ENCODE data around the gene JPH3.
A peak's percentile ranks its signal among the peaks of the same experiment; 100 is the strongest.

The JPH3 gene

DNA sequence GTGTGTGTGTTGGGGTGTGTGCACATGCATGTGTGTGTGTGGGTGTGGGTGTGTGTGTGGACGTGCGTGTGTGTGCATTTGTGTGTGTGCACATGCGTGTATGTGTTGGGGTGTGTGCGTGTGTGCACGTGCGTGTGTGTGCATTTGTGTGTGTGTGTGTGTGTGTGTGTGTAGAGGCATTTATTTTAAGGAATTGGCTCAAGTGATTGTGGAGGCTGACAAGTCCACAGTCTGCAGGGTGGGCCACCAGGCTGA, 37.9 kb upstream of the JPH3 start:
- no peak overlapping the region for H3K4me3 ChIP-seq (replicated peaks; ENCODE audit: low read depth, low read length)
- DNase-seq (ENCODE audit: low read depth) = no peak

DNA sequence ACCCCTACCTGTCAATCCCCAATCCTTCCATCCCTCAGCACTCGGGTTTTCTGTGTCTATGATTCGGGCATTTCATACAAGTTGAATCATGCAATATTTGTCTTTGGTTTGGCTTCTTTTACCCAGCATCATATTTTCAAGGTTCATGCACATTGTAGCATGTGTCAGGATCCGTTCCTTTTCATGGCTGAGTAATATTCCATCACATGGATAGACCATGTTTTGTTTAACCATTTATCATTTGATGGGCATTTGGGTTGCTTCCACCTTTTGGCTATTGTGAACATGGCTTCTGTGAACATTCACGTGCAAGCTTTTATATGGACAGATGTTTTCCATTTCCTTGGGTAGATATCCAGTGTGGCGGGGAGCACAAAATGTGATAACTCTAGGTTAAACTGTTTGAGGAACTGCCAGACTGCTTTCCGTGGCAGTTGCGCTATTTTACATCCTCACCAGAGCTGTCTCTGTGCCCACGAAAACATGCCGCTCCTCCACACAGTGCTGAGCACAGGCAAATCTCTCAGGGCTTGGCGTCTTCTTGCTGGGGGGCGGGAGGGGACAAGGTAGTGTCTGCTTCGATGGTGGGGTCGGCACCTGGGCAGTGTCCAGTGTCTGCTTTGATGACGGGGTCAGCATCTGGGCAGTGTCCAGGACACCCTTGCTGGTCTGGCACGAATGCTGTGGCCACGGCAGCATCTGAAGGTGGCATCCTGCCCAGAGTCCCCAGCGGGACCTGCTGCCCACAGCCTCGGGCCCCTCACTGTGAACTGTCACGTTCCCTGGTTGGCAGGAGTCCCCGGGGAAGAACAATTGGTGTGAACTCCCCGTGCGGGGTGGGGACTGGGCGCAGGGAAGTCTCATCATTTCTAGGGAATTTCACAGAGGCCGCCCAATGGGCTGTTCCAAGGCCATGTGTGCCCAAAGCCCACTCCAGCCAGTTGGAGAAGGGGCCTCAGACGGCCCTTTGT, 32.4 kb upstream of the JPH3 start:
- TF ChIP-seq, protein P1, sequence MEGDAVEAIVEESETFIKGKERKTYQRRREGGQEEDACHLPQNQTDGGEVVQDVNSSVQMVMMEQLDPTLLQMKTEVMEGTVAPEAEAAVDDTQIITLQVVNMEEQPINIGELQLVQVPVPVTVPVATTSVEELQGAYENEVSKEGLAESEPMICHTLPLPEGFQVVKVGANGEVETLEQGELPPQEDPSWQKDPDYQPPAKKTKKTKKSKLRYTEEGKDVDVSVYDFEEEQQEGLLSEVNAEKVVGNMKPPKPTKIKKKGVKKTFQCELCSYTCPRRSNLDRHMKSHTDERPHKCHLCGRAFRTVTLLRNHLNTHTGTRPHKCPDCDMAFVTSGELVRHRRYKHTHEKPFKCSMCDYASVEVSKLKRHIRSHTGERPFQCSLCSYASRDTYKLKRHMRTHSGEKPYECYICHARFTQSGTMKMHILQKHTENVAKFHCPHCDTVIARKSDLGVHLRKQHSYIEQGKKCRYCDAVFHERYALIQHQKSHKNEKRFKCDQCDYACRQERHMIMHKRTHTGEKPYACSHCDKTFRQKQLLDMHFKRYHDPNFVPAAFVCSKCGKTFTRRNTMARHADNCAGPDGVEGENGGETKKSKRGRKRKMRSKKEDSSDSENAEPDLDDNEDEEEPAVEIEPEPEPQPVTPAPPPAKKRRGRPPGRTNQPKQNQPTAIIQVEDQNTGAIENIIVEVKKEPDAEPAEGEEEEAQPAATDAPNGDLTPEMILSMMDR (IDR thresholded peaks at IDR 0.05; ENCODE audit: low read length, missing control alignments) = no peak
- H3K4me3 ChIP-seq (replicated peaks; ENCODE audit: low read depth, low read length) = no peak overlapping the region
- no peak for DNase-seq (ENCODE audit: low read depth)

More for the DNA sequence above, 37.9 kb upstream of the JPH3 start:
- TF ChIP-seq, protein P1 (IDR thresholded peaks at IDR 0.05; ENCODE audit: low read length, missing control alignments) = no peak

DNA sequence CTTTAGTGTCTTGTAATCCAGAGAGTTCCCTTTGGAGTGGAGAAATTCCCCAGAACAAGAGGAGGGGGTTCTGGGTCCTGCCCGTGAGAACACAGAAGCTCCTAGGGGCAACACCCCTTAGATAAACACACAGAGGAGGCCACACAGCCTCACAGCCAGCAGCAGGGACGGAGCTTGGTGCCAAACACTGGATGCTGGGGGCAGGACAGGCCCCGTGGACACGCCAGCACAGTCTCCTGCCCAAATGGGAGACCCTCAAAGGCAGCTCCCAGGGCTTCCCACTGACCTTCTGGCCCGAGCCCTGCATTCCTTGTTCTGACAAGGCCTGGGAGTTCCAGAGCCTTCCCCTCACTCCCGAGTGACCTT, 31.8 kb upstream of the JPH3 start:
- no peak for DNase-seq (ENCODE audit: low read depth)
- H3K4me3 ChIP-seq (replicated peaks; ENCODE audit: low read depth, low read length) = no peak overlapping the region
- TF ChIP-seq, protein P1 (IDR thresholded peaks at IDR 0.05; ENCODE audit: low read length, missing control alignments) = no peak

DNA sequence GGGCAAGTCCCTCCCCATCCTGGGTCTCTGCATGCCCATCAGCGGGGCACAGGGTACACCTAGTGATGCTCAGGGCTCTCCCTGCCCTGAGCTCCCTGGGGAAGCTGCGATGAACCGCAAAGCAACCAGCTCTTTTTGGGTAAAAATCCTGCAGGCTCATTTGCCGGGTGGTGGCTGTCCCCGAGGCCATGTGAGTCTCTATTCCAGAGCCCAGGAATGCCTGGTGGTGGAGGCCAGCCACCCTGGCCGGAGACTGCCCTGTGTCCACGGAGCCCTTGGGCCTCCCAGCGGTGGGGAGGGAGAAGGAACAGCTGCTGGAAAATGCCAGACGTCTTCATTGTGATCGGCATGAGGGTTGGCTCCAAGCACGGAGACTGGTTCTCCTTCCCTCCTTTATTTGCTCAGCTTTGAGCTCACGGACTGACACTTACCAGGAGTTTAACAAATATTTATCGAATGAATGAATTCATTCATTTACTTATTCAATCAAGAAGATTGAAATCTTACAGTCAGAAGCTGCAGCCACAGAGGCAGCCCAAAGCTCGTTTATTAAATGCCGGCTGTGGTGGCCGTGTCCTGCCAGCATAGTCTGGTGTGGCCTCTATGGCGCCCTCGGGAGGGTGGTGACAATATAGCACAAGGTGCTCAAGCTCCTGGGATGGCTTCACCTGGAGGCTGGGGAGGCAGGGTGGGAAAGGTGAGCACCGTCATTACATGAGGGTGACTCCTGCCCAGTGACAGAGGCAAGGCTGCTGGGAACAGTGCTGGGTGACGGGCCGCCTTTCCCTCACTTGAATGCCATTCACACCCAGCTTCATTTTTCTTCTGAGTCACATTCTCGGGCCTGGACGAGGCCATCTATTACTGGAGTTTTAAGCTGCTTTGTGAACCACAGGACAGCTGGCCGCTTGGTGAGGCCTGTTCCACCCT, 31.1 kb upstream of the JPH3 start:
- TF ChIP-seq, protein P1 (IDR thresholded peaks at IDR 0.05; ENCODE audit: low read length, missing control alignments) = peak; percentile 69
- H3K4me3 ChIP-seq (replicated peaks; ENCODE audit: low read depth, low read length) = no peak overlapping the region
- DNase-seq (ENCODE audit: low read depth) = peak; percentile 75

DNA sequence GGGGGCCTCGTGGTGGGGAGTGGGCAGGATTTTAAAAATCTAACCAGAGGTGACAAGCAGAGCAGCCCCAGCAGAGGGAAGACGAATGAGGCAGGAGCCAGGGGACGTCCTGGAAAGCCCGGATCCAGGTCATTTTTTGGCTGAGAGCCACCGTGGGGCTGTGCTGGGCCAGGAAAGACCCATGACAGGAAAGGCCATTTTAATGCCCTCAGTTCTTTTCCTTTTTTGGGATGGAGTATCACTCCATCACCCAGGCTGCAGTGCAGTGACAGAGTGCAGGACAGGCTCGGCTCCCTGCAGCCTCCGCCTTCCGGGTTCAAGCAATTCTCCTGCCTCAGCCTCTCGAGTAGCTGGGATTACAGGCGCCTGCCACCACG, 30.5 kb upstream of the JPH3 start:
- TF ChIP-seq, protein P1 (IDR thresholded peaks at IDR 0.05; ENCODE audit: low read length, missing control alignments) = no peak
- DNase-seq (ENCODE audit: low read depth) = no peak
- H3K4me3 ChIP-seq (replicated peaks; ENCODE audit: low read depth, low read length) = no peak overlapping the region

DNA sequence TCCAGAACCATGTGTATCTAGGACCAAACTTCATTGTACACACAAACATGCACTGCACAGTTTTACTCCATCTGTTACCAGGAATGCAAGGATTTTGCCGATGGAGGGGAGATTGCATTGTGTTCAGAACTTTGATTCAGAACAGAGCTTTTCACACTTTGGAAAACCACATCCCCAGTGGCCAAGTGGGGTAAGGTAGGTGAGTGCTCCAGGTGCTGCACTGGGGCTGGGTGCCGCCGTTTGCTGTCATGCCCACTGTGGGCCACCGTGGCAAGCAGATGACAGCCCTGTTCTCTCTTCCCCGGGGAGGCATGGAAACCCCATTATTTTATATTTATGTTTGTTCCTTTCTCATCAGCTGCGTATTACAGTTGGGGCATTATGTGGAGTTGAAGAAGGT, 29.3 kb upstream of the JPH3 start:
- H3K4me3 ChIP-seq (replicated peaks; ENCODE audit: low read depth, low read length) = no peak overlapping the region
- no peak for DNase-seq (ENCODE audit: low read depth)
- TF ChIP-seq, protein P1 (IDR thresholded peaks at IDR 0.05; ENCODE audit: low read length, missing control alignments) = no peak

All from fibroblast of pulmonary artery (primary cell).